Measurements from ENCODE around the gene CCDC89.
"Not testable (repeated sequence)": the region's sequence is repeated elsewhere in the genome, so short reads cannot be mapped to it uniquely, and the experiment has no call there.

The CCDC89 gene

GRCh38 chr11:85694385-85694980 lies 8.5 kb upstream of the CCDC89 start:
- no peak for DNase-seq (ENCODE audit: low read depth)

DNA sequence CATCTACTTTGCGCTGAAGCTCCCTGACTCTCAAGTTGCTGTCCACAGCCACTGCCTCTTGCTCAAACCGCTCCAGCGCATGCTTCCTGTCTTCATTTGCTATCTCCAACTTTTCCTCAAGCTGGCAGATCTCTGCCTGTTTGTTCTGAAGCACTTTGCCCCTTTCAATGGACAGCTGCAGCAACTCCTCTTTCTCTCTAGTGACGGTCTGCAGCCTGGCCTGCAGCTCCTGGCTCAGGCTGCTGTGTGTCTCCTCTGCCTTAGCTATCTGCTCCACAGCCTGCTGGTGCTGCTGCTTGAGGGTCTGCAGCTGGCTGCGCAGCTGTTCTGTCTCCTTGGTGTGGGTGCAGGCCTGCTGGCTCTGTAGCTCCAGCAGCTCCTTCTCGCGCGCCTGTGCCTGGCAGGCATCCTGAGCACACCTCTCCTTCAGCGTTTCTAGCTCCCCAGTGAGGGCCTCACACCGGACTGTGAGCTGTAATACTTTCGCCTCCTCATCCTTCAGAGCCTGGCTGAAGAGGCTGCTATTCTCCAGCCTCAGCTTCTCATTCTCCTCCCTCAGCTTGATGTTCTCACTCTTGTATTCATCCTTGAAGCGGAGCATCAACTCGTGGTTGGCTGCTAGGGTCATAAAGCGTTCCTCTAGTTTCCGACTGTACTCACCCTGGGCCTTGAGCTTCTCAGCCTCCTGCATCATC lies 723 bp downstream of the CCDC89 start:
- no peak for DNase-seq (ENCODE audit: low read depth)

- no peak for DNase-seq (ENCODE audit: low read depth)
Measured at GRCh38 chr11:85682330-85683305, 3.4 kb downstream of the CCDC89 start.

GRCh38 chr11:85680897-85681296 lies 5.1 kb downstream of the CCDC89 start:
- no peak for DNase-seq (ENCODE audit: low read depth)

DNA sequence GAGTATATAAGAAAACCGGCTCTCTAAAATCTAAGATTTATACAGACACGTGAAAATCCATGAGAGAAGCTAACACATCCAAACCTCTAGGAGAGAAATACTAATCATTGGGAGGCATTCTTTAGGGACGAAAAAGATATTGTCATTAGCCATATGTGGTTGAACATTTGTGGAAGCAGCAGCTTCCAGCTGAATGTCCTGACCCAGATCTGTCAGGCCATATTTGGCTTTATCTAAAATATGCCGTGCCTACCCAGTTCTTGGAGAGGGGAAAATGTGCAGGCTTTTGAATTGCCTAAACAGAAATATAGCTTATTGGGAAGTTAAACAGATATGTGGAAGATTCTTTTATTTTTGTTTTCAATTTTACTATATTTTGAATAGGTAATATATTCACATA lies 6.4 kb downstream of the CCDC89 start:
- no peak for DNase-seq (ENCODE audit: low read depth)

DNA sequence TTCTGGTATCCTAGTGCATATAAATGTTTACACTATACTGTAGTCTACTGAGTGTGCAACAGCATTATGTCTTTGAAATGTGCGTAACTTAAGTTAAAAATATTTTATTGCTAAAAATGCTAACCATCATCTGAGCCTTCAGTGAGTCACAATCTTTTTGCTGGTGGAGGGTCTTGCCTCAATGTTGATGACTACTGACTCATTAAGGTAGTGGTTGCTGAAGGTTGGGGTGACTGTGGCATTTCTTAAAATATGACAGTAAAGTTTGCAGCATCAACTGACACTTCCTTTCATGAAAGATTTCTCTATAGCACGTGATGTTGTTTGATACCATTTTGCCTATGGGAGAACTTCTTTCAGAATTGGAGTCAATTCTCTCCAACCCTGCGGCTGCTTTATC lies 12.6 kb downstream of the CCDC89 start:
- DNase-seq (ENCODE audit: low read depth): no peak

GRCh38 chr11:85672105-85672902 lies 13.7 kb downstream of the CCDC89 start:
- DNase-seq (ENCODE audit: low read depth): no peak

DNA sequence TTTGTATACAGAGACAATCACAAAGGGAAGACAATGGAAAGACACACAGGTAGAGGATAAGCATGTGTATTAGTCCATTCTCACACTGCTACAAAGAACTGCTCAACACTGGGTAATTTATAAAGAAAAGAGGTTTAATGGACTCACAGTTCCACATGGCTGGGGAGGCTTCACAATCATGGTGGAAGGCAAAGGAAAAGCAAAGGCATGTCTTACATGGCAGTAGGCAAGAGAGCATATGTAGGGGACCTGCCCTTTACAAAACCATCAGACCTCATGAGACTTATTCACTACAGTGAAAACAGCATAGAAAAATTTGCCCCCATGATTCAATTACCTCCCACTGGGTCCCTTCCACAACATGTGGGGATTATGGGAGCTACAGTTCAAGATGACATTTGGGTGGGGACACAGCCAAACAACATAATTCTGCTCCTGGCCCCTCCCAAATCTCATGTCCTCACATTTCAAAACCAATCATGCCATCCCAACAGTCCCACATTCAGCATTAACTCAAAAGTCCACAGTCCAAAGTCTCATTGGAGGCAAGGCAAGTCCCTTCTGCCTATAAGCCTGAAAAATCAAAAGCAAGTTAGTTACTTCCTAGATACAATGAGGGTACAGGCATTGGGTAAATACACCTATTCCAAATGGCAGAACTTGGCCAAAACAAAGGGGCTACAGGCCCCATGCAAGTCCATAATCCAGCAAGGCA lies 14.9 kb downstream of the CCDC89 start:
- DNase-seq (ENCODE audit: low read depth): not testable (repeated sequence)

GRCh38 chr11:85668157-85668556 lies 17.8 kb downstream of the CCDC89 start:
- no peak for DNase-seq (ENCODE audit: low read depth)

DNA sequence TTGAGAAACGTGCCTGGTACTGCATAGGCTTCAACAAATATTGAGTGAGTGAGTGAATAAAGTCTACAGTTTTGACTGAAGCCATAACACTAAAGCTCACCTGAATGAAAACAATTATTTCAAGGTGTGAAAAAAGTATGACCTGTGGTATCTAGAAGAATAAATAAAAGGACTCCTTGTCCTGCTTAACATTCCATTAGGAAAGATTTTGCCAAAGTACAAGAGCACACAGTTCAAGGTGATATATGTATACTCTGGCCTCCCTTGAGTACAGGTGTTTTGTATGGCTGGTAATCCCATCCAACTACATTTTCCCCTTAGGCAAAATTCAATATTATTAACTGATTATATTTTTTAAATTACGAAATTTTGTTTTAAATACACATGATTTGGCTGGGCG lies 19.3 kb downstream of the CCDC89 start:
- no peak for DNase-seq (ENCODE audit: low read depth)

DNA sequence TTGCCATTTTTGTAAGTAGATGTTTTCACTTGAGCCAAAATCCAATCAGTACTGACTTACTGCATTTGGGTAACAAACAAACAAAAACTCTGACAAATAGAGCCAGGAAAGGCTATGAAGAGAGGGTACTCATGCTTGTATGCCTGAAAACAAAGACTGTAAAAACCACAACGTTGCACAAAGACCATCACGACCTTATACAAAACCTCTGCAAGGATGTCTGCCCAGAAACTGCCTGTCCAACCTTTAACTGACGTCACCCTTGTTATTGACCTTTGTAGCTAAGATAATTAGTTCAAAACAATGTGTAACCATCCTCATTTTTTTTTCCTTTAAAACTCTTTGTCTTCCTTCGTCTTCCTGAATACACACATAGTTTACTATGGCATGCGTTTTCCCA lies 20.3 kb downstream of the CCDC89 start:
- no peak for DNase-seq (ENCODE audit: low read depth)

- peak; percentile 91 for DNase-seq (ENCODE audit: low read depth)
Measured at GRCh38 chr11:85664615-85665481, 21.1 kb downstream of the CCDC89 start, which contains the start of gene CREBZF. Gene CREBZF (minus strand): TSS chr11:85665129. CDS start chr11:85664875, 254 bp downstream.

GRCh38 chr11:85663753-85664614 lies 22.0 kb downstream of the CCDC89 start:
- no peak for DNase-seq (ENCODE audit: low read depth)

GRCh38 chr11:85663080-85663752 lies 22.8 kb downstream of the CCDC89 start:
- DNase-seq (ENCODE audit: low read depth): no peak

DNA sequence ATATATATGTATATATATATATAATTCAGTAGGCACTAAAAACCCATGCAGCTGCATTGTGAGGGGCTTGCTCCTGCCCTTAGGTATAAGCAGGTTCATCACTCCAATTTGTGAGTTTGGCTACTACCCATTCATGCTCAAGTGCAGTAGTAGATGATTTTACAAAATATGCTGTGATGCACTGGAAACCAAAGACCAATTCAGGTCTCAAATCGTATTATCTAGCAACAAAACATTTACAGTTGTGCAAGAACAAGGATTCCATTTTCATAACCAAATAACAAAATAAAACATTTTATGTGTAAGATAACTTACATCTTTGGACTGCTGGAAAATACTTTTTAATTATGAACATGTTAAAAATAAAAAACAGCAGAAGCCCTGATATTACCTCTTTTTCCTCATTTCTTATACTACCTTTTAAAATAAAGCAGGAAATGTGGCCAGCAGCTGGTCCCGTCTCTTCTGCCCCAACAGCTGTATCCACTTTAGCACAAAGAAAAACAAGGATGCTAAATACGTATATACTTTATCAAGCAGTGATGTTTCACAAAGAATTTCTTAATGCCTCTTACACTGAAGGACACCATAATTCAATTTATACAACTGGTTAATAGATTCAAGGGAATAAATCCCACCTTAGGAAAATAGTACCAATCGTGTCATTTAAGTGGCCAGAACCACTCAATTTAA lies 23.9 kb downstream of the CCDC89 start:
- no peak for DNase-seq (ENCODE audit: low read depth)

GRCh38 chr11:85658180-85658579 lies 27.8 kb downstream of the CCDC89 start:
- no peak for DNase-seq (ENCODE audit: low read depth)

GRCh38 chr11:85656777-85657176 lies 29.2 kb downstream of the CCDC89 start:
- DNase-seq (ENCODE audit: low read depth): no peak

GRCh38 chr11:85654343-85654742 lies 31.7 kb downstream of the CCDC89 start:
- not testable (repeated sequence) for DNase-seq (ENCODE audit: low read depth)

Measured in fibroblast of the conjunctiva (primary cell).